ENCODE measurements around the gene MAP3K7.
A peak's percentile ranks its signal among the peaks of the same experiment; 100 is the strongest.

The MAP3K7 gene

DNA sequence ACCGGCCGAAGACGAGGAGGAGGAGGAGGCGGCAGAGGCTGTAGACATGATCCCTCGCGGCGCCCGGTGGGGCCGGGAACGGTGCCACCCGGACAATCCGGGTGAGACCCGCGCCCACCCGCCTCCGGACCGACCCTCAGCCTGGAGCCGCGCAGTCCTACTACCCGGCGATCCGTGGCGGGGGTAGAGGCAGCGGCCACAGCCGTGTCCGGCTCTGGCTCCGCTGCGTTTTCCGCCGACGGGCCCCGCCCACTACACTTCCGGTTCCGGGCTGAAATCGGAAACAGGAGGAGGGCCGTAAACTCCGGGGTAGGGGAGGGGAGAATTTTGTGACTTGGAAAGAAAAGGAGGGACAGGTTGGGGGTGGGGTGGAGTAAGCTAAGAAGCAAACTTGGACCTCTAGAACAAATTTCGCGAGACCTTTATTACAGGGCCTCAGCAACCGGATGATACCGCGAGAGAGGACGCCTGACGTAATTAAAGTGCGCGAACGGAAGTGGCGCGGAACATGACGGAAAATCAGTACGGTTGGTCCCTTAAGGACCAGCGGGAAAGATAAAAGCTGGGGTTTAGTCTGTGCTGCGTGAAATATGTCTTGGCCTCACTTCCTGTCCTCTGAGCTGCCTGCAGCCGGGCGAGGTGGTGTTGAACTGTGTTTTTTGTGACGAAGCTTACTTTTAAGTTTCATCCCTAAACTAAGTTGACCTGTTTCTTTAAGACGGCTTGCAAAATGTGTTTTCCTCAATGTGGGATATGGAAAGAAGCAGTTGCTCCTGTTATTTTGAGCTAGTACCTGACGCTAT is at the start of gene MAP3K7:
TSS of gene MAP3K7 (minus strand) at position 237 of the 803 bp plus-strand sequence. CDS start at position 48, 189 bp downstream.
- peak; percentile 63 to 99 (median 90) for DNase-seq

- DNase-seq, result no peak
These were observed 44.2 kb upstream of the MAP3K7 start for GRCh38 chr6:90631046-90631445.

DNA sequence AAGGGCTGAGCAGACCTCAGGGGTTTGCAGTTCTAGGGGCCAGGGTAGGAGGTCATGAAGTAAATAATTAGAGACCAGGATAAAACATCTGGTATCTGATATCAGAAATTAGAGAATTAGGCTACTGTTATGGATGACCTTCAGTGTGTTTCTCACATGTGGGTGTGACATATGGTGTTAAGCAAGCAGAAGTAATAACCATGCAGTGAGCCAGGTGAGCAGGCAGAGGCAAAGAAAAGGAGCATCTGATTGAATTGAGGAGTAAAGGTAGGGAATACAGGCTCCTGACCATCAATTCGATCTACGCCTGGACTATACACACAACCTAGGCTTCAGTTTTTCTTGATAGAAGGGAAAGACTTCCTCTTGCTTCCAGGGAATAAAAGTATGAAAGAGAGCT is 34.7 kb upstream of the MAP3K7 start:
- DNase-seq, result no peak

GRCh38 chr6:90619221-90619620 is 32.3 kb upstream of the MAP3K7 start:
- no peak for DNase-seq

- no peak for DNase-seq
These were observed 25.4 kb upstream of the MAP3K7 start for GRCh38 chr6:90612313-90612680.

DNA sequence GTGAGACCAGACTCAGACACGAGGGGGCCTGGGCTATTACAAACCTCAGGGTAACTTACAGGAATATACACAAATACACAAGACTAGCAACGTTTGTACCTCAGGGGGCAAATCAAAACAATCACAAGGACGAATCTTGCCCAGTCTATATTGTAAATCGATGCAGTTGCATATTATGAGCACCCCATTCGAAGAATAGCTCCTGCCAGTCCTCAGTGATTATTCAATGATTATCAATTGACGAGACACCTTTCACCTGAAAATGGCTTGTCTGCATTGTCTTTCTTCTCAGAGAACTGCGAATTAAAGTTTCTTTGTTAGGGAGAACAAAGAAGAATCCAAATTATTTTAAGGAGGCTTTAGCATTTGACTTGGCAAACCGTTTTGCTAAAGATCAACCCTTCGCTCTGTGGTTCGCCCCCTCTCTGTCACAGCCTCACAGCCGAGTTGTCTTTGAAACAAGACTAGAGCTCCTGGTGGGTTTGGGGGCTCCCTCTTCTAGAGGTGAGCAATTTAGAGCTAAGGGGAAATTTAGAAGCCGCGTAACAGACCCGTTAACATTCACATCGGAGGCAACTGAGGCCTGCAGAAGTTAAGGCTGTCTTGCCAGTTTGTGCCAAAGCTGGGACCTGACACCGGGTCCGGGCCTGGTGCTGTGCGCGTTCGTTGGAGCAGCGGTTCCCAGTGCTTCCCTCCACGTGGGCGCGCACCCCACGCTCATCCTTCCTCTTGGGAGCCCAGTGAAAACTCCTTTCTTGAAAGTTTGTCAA is 24.9 kb upstream of the MAP3K7 start:
- DNase-seq, result peak in 3 of 56 donors; percentile 0 to 22 (median 0)

GRCh38 chr6:90610751-90611542 is 24.1 kb upstream of the MAP3K7 start:
- DNase-seq, result peak in 41 of 56 donors; percentile 3 to 69 (median 37)

- peak in 27 of 56 donors; percentile 1 to 55 (median 30) for DNase-seq
These were observed 23.5 kb upstream of the MAP3K7 start for GRCh38 chr6:90610301-90610750.

- no peak for DNase-seq
These were observed 19.0 kb upstream of the MAP3K7 start for GRCh38 chr6:90605749-90606340.

DNA sequence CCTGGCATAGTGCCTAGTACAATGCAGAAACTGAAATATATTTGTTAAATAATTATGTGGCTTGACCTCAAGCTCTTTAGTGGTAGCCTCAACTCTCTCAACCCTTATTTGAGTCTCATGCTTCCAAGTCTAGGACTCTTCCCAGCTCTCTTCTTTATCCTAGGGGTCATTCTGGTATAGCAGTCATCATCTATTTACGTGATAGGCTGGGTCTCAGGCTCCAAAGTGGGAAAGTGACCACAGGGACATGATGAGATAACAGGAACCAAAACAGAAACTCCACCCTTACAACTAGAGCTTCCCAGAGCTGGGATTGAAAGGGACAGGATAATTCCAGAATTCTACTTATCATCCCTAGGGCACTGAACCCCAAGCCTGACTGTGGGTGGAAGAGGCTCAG is 17.7 kb upstream of the MAP3K7 start:
- DNase-seq, result no peak

DNA sequence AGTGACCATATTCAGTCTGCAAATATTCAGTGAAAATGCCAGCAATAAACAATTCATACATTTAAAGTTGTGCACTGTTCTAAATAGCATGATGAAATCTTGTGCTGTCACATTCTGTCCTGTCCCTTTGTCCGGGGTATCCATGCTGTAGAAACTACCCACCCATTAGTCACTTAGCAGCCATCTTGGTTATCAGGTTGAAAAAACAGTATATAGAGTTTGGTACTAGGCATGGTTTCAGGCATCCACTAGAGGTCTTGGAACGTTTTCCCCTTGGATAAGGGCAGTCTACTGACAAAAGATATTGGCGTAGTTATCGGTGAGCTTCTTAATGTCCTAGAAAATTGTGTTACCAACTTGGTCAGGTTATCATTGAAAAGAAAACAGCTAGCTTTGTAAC is 12.3 kb upstream of the MAP3K7 start:
- no peak for DNase-seq

- no peak for DNase-seq
These were observed 11.5 kb upstream of the MAP3K7 start for GRCh38 chr6:90598192-90598951.

- no peak for DNase-seq
These were observed 10.2 kb upstream of the MAP3K7 start for GRCh38 chr6:90596967-90597539.

DNA sequence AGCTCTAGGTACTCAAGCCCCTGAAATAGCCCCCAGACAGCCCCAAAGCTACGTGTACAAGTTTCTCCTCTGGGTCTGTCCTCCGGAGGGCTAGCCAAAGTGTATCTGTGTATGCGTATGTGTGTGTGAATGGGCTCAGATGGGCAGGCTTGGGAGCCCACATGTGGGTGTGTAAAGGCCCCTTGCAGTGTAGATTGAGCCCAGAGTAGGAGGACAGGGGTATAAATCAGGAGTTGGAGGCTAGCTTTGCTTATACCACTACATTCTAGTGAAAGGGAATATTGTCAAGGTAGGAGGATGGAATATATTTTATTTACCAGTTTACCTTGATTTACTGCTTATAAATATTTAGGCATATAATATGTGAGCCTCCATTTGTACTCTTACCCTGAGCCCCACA is 9.0 kb upstream of the MAP3K7 start:
- no peak for DNase-seq

DNA sequence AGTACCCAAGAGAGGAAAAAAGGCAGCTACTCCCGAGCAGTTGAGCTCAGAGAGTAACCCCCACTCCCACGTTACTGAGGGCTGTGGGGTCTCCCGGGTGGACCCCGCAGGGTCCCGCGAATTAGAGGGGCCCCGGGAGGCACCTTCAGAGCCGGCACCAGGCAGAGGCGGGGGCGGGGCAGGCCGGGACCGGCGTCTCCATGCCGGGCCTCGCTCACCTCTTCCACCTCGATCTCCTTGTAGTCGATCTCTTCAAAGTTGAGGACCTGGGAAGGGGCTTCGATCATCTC is 381 bp downstream of the MAP3K7 start:
- DNase-seq, result peak in 4 of 56 donors; percentile 9 to 40 (median 30)

- DNase-seq, result no peak
These were observed 2.1 kb downstream of the MAP3K7 start for GRCh38 chr6:90584636-90585255.

- DNase-seq, result no peak
These were observed 2.9 kb downstream of the MAP3K7 start for GRCh38 chr6:90583836-90584481.

DNA sequence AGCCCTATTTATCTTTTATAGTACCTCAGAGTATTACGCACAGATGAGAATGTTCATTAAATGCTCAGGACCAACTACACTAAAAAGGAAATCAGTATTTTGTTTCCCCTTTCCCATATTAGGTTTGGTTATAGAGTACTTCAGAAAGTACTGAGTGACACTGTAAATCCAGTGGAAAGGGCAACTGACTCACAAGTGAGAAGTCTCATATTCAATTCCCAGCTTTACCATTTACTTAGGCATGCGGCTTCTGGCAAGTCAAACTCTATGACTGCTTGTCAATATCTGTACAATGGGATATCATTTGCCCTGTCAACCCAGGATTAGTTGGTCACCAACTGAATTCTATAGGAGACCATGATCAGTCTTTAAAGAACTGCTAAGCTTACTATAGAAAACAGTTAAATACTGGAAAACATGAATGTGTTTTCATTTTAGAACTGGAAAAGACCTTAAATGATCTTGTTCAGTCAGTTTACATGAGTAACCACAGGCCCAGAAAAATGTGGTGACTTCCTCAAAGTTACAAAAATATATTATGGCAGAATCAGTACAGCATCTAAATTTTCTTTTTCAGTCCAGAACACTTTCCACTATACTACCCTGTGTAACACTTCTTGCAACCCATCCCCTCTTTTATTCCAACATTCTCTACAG is 3.6 kb downstream of the MAP3K7 start:
- DNase-seq, result no peak

DNA sequence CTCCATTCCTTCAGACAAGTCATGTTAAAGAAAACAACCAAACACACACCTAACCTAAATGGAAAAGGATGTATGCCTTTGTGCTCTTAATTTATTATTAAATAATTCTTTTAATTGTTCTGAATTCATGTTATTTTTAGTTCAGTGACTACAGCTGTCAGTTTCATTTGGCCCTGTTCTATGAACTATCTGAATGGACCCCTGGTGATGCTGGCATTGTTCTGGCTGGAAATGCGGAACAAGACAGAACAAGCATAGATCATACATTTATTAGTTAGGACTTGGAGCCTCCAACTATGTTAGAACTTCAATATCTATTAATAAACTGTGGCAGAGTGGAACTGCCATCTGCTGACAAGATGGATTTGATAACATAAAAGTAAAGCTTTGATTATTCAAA is 5.7 kb downstream of the MAP3K7 start:
- no peak for DNase-seq
